ENCODE measurements around the gene PRUNE2.
"Not testable (repeated sequence)": the region's sequence is repeated elsewhere in the genome, so short reads cannot be mapped to it uniquely, and the experiment has no call there.

Gene PRUNE2, protein sequence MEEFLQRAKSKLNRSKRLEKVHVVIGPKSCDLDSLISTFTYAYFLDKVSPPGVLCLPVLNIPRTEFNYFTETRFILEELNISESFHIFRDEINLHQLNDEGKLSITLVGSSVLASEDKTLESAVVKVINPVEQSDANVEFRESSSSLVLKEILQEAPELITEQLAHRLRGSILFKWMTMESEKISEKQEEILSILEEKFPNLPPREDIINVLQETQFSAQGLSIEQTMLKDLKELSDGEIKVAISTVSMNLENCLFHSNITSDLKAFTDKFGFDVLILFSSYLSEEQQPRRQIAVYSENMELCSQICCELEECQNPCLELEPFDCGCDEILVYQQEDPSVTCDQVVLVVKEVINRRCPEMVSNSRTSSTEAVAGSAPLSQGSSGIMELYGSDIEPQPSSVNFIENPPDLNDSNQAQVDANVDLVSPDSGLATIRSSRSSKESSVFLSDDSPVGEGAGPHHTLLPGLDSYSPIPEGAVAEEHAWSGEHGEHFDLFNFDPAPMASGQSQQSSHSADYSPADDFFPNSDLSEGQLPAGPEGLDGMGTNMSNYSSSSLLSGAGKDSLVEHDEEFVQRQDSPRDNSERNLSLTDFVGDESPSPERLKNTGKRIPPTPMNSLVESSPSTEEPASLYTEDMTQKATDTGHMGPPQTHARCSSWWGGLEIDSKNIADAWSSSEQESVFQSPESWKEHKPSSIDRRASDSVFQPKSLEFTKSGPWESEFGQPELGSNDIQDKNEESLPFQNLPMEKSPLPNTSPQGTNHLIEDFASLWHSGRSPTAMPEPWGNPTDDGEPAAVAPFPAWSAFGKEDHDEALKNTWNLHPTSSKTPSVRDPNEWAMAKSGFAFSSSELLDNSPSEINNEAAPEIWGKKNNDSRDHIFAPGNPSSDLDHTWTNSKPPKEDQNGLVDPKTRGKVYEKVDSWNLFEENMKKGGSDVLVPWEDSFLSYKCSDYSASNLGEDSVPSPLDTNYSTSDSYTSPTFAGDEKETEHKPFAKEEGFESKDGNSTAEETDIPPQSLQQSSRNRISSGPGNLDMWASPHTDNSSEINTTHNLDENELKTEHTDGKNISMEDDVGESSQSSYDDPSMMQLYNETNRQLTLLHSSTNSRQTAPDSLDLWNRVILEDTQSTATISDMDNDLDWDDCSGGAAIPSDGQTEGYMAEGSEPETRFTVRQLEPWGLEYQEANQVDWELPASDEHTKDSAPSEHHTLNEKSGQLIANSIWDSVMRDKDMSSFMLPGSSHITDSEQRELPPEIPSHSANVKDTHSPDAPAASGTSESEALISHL (N-terminal part only)

DNA sequence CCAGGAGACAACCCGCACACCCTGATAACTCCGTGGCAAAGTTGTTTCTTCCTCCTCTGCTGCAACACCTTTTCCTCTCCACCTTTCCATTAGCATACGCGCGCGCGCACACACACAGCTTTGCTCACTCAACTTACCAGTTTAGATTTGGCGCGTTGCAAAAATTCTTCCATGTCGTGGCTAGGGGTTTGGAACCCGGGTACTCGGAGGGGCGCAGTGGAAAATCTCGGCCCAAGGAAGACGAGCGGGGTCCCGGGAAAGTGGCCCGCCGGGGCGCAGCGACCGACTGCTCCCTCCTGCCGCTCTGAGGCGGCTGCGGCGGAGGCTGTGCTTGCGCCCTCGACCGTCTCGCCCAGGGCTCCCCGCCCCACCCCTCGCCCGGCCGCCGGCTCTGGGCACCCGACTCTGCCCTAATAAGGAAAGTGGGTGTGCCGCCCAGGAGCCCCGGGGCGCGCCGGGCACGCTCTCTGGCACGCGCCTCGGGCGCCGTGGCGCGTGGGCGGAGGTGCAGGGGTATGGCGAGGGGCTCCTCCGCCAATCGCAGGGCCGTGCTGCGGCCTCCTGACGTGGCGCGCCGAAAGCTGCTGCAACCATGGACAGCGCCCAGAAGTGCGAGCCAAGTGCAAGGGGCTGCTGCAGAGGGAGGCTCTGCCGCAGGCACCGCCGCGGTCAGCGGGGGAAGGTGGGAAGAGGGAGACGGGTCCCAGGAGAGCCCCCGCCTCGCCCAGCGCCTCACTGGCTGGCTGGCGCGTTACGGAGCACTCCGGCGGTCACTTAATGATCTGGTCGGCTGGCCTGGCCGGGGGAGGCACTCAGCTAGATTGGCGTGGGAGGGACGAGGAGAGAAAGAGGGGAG, at the start of gene PRUNE2:
Gene PRUNE2, minus strand, starts transcription at position 324 of the 856 bp plus-strand sequence. Its CDS starts 151 bp downstream, at position 173.
- DNase-seq (ENCODE audit: low read depth), result no peak

DNA sequence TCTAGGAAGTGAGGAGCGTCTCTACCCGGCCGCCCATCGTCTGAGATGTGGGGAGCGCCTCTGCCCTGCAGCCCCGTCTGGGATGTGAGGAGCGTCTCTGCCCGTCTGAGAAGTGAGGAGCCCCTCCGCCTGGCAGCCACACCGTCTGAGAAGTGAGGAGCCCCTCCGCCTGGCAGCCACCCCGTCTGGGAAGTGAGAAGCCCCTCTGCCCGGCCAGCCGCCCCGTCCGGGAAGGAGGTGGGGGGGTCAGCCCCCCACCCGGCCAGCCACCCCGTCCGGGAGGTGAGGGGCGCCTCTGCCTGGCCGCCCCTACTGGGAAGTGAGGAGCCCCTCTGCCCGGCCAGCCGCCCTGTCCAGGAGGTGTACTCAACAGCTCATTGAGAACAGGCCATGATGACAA, 49.5 kb upstream of the PRUNE2 start:
- not testable (repeated sequence) for DNase-seq (ENCODE audit: low read depth)

DNA sequence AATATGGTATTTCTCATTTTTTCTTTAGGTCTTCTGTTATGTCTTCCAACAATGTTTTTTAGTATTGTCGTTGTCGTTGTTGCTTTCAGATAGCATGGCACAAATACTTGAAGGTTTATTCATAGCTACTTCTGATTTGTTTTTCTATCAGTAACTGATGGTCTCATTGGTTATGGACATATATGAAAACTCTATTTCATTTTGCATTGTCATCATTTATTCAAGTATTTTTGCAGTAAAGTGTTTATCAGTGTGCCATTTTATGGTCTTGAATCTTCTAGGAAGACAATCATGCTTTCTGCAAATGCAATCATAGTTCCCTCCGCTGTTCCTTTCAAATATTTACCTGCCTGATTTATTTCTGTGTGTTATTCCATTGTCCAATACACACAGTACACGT, 44.0 kb upstream of the PRUNE2 start:
- DNase-seq (ENCODE audit: low read depth), result no peak

DNA sequence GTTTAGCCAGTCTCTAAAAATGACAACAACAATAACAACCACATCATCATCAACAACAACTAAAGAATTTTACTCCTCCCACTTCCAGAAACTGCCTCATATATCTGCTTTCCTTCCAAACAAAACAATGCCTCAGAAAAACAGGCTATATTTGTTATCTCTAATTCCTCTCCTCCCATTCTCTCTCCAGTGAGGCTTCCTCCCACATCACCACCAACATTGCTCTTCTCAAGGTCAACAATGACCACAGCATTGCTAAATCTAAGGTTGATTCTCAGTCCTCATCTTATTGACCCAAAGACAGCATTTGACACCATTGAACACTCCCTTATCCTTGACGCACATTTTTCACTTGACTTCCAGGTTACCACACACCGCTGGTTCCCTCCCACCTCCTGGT, 38.1 kb upstream of the PRUNE2 start:
- no peak for DNase-seq (ENCODE audit: low read depth)

DNA sequence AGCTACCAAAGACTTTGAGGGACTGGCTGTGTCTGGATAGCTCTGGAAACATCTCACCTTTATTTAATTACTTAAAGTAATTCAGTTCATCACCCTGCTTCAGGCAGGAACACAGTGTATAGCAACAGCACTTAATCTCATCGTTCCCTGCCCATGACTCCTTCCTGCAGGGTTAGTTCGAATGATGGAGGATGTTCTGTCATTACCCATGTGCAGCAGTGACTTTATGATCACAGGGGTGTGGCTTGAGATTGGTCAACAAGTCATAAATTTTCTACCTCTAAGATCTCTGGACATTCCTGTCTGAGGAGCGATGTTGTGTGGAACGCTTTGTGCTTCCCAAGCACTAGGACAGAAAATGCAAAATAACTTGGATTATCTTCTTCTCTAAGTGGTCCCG, 37.1 kb upstream of the PRUNE2 start:
- no peak for DNase-seq (ENCODE audit: low read depth)

DNA sequence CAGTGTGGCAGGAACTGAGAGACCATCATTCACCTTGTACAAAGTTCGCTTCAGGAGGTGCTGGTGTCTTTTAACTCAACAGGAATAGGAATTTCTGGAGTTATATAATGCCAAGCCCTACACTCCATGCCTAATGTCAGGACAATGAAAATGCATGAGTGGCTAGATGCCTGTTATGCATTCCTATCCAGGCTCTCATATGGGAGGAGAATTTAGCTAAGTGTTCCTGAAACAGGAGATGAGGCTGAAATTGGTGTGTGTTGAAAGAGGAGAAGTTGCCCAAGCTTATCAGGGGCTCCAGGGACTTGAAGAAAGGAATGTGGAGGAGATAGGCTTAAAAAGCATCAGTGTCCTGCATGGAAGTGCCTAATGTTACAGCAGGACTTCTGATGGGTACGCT, 26.8 kb upstream of the PRUNE2 start:
- DNase-seq (ENCODE audit: low read depth), result no peak

DNA sequence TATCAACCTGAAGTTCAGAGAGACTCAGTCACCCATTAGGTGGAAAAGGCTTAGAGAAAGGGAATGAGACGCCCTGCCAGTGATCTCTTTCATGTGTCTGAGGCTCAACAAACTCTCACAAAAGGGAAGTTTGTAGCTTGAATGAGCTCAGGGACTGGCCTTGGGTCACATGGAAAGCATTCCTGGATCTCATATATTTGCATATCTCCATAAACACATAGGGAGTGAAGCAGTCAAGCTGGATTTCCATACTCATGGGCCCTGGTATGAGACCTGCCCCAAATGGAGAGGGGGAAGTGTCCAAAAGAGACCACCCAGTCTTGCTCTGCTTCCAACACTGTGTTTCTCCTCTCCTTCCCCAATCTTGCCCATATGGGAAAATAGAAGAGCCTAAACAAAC, 26.4 kb upstream of the PRUNE2 start:
- no peak for DNase-seq (ENCODE audit: low read depth)

DNA sequence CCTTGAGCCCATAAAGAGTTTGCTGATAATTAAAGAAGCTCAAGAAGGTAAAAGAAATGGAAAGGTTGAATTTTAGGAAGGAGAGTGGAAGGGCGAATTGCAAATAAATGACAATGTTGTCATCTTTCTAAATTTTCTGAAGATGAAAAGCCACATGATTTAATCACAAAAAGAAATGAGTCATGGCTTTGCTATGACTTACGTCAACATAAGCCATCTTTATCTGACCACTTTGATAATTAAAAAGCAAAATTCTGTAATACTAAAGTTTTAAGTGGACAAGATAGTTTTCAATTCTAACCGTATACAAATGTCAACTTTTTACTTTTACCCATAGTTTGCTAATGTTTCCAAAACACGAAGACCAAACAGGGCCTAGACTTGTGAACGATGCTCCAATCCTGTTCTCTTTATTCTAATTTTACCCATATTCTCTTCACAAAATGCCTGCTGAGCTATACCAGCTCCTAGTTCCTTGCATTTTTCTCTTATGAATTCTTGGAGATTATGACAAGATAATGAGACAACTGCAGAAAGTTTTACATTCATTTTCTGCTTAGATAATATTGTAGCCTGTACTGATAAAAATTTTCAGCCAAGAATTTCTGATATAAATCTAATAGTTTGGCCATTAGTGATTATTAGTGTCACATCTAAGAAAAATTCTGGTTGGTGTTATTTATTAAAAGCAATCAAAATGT, 21.8 kb upstream of the PRUNE2 start:
- DNase-seq (ENCODE audit: low read depth), result no peak

DNA sequence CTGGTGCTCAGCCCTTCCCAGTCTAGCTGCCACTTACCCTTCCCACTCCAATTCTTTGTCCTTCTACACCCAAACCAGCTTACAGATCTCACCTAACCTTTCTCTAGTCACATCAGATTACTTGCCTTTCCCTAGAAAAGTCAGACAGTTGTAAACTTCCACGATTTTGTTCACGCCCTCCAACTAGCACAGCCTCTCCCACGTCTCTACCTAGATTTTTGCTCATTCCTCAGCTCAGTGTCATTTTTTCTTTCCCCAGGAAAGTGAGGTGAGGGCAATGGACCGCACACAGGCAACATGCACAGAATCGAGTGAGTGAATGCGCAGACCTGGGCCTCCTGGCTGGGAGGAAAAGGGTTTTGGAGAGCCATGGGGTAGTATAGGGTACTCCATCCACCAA, 20.9 kb upstream of the PRUNE2 start:
- no peak for DNase-seq (ENCODE audit: low read depth)

DNA sequence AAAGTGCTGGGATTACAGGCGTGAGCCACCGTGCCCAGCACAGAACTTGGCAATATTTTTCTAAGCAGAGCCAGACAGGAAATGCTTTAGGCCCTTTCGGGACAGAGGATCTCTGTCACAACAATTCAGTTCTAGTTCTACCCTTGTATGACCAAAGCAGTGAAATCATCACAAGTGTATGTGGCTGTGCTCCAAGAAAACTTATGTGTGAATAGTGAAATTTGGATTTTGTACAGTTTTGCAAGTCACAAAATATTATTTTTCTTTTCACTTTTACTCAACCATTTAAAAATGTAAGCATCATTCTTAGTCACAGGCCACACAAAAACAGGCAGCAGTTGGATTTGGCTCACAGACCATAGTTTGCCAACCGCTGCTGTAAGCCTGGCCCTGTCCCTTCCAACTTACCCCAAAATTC, 20.4 kb upstream of the PRUNE2 start:
- no peak for DNase-seq (ENCODE audit: low read depth)

DNA sequence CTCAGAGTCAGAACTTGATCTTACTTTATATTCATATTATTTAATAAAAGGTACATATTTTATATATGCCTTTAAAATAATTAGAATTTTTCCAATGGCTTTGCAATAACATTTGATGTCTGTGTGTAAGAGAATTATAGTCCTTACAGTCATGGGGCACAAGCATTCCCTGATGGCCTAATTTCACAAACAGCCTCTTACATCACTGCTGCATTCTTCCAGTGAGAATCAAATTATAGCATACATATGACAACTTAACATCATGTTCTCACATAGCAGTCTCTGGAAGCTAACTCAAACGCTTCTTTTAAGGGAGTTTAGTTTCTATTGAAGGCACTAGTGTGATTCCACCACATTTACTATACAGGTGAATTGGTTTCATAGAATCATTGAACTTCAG, 15.3 kb upstream of the PRUNE2 start:
- DNase-seq (ENCODE audit: low read depth), result no peak

DNA sequence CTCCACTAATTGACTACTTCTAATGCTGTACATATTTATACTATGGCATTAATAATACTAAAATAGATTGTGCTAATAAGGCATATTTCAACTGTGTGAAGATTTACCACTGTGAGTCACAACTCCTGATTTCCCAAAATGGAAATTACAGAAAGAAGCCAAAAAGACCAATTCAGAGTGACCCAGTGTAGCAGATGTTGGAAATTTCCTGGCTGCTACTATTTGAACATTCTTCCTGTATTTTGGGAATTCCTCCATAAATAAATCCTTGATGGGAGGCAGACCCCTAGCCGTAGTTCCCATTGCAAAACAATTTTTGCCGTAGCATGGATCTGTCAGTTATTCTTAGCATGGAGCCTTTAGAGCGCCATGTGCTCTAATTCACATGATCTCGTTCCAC, 11.4 kb upstream of the PRUNE2 start:
- no peak for DNase-seq (ENCODE audit: low read depth)

DNA sequence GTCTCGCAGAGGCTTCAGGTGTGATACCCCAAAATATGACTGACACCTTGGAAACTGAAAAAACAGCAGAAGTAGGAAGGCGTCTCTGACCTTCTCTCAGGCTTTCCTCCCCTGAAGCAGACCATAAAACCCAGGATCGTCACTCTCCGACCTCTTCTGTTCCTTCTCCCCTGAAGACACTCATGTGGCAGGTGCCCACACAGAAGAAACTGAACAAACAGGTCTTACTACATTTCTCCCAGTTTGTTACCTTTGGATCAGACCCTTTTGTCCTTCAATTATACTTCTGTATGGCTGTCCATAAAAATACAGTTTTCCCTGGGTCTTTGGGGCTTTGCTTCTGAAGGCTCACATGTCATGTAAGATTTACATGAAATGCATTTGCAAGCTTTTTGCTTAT, 10.3 kb upstream of the PRUNE2 start:
- DNase-seq (ENCODE audit: low read depth), result no peak

DNA sequence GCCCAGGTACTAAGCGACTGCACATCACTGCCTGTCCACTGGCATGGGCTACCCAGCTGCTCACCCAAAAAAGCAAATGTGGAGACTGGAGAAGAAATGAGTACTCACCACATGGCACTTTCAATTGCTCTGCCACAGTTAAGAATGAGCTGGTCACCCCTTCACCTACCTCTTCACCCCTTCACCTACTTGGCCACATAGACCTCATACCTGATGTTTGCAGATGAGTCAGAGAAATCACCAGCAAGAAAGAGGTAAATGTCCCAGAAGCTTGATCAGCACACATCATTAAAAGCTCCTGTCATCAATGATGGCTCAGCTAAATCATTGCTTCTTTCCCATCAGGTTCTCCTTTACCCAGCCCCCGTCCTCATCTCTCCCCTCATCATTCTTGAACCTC, 7.6 kb upstream of the PRUNE2 start:
- DNase-seq (ENCODE audit: low read depth), result no peak

DNA sequence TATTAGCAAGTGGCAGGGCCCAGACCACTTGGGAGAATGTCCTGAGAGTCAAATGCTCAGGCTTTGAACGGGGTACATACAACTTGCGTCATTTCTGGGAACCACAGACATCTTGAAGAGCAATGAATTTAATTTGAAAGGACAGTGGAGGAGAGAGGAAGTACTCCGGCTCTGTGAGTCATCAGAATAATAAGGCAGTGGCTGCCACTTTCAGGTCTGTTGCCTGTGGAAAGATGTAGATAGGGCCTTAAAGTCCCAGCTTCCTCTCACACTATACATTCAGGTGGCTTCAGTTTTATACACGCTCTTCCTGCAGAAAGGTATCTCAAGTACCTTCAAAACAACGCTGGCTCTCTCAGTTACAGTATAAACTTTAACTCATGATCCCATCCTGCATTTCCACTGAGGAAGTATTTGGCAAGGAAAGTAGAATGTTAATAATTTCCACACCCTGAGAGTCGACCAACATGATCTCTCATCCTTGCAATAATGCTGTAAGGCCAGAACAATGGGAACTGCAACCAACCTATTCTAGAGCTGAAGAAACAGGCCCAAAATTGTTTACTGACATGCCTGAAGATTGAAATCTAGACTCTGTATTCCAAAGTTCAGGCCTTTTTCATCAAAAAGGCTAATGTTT, 6.8 kb upstream of the PRUNE2 start:
- DNase-seq (ENCODE audit: low read depth), result no peak

DNA sequence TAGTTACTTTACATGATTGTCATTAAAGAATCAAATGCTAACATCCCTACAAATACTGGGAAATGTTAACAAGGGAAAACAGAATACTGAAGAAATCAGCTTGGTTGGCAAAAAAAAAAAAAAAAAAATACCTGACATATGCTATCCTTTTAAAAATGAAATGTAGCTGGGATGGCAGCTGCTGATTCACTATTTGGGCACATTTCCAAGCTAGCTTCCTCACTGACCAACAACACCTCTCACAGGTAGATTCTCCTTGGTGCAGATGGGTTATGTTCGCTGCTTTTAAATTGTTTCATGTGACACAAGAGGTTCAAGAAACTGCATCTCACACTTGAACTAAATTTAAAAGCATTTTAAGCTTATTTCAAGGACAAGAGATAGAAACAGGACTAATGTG, 6.1 kb upstream of the PRUNE2 start:
- DNase-seq (ENCODE audit: low read depth), result no peak

DNA sequence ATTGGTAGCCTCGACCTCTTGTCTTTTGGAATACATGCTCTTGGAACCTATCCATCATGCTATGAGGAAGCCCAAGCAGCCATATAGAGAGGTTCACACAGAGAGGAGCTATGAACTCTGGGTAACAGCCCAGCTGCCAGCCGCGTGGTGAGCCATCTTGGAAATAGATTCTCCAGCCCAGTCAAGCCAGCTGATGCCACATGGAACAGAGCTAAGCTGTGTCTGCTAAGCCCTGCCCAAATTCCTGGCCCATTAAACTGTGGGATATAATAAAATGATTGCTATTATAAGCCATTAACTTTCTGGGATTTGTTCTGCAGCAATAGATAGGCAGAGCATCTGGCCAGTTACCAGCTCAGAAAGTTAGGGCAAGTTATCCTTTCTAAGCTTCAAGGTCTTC, 4.9 kb upstream of the PRUNE2 start:
- DNase-seq (ENCODE audit: low read depth), result no peak

DNA sequence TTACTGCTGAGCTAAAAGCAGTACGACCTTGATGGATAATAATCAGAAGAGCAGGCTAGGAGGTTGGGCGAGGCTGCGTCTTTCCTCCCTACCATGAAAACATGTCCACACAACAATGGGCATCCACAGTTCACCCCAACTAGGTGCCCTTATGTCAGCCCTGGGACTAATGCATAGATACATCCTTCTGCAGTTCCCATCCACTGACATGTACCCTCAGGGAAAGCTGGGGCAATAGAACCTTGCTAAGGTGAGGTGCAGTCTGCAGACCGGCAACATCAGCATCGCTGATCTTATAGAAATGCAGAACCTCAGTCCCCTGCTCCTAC, 697 bp upstream of the PRUNE2 start:
- DNase-seq (ENCODE audit: low read depth), result no peak

DNA sequence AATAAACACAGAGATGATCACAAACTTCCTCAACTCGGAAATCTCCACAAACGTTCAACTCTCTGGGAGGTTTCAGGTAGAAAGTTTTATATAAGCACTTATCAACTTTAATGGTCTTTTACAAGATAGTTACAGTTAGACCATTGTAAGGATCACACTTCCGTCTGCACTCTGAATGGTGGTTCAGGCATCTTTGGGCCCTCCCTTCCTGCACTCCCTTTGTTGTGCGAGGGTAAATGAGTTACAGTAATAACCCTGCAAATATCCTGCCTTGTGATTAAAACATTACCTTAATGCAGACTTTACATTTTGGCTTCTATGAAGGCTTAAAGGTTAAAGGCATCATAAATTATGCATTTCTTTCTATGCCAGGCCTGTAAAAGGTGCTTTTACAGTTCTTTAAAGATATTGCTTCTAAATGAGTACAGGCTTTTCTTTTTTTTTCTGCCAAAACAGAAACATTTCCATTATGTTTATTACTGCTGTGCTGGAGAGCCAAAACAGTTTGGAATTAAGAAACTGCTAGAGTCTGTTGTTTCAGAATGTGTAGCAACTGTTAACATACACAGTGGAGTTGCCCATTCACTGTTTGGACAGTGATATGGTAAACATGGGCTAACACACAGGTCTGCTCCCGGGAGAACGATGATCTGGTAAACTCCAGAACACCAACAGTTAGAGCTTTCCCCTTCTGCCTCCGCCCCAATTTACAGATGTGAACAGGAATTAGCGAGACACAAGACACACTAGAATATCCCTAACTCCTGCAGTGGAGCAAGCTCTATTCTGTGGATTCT, 1.1 kb downstream of the PRUNE2 start:
- no peak for DNase-seq (ENCODE audit: low read depth)

DNA sequence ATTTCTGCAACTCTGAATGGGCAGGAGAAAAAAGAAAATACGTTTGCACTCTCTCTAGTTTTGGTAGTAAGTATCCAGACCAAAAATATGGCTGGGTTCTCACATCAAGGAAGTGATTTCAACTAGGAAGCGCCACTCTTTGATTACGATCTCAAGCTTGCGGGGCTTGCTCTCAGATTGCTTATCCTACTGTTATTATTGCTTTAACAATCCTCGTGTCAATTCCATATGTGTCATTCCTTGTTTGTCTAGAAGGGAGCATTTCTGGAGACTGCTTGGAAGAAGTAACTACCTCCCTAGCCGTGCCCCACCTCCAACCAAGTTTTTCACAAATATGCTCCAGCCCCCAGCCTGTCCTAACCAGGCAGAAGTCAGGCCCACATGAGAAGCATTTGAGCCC, 3.5 kb downstream of the PRUNE2 start:
- no peak for DNase-seq (ENCODE audit: low read depth)

All from activated gamma-delta T cell treated with anti-CD3 and anti-CD28 coated beads, Interleukin-2, amount 50 U/mL, for 16 hours (primary cell).